ENCODE data around the gene PLCG2.
"Not testable (repeated sequence)": the region's sequence is repeated elsewhere in the genome, so short reads cannot be mapped to it uniquely, and the experiment has no call there.

PLCG2 gene

GRCh38 chr16:81850197-81850944 is 71.3 kb downstream of the PLCG2 start:
- no peak for DNase-seq

DNA sequence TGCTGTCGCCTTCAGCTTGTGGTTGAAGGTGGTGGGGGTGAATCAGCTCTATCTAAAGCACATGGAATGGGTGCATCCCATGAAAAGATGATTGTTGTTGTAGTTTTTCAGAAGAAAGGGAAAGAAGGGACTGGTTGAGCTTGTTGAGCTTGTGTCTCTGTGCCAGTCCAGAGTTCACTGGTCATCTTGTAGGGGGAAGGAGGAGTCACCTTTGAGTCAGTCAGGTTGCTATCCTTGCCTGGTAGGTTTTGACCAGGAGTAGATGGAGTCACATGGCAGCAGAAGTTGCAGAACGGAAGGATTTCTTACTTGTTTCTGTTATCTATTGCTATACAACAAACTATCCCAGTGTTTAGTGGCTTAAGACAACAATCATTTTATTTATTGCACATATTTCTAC is 73.3 kb downstream of the PLCG2 start:
- DNase-seq, result no peak

- DNase-seq, result no peak
Observed at GRCh38 chr16:81855552-81856153, 76.6 kb downstream of the PLCG2 start.

DNA sequence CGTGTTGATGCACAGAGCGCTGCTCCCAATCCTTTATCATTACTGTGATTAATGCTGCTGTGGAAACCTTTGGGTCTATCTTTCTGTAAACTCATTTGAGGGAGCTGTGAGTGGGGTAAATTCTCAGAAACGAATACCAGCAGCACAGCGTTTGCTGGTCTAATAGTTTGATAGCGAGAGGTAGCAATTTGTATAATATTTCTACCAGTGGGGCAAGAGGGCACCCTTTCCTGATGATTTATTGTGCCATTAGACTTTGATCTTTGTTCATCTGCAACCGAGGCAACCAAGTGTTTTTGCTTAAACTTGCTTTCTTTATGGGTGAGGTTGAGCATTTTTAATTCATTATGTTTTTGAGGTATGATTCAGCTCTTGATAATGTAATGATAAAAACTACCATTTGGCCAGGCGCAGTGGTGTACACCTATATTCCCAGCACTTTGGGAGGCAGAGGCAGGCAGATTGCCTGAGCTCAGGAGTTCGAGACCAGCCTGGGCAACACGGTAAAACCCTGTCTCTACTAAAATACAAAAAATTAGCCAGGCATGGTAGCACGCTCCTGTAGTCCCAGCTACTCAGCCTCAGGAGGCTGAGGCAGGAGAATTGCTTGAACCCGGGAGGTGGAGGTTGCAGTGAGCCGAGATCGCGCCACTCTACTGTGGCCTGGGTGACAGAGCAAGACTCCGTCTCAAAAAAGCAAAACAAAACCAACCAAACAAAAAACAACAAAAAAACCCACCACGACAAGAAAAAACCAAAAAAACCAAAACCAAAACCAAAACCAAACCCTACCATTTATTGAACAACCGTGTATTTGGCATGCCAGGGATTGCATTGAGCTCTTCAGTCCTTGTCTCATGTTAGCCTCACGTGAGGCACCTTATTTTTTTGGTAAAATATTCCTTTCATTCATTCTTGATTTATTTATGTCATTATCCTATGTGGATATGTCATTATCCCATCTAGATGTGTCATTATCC is 81.5 kb downstream of the PLCG2 start:
- DNase-seq, result no peak

DNA sequence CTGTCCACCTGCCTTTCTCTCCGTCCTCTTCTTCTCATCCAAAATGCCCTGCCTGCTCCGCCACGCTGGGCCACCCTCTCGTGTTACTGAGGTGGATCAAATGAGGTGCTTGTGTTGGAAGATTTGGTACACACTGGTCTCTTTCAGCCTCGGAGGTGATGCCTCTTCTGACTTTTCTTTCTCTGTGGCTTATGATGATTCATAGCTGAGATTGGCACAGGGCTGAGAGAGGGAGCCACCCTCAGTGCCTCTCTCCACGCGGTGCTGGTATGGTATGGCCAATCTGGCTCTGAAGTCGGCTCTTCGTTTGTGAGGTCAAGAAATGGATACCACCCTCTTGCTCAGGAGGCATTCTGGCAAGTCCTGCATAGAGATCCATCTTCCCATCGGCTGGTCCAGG is 82.4 kb downstream of the PLCG2 start:
- DNase-seq, result no peak

GRCh38 chr16:81861915-81862314 is 82.8 kb downstream of the PLCG2 start:
- DNase-seq, result no peak

- DNase-seq, result no peak
Observed at GRCh38 chr16:81863630-81864352, 84.7 kb downstream of the PLCG2 start.

GRCh38 chr16:81864646-81865382 is 85.7 kb downstream of the PLCG2 start:
- DNase-seq, result no peak

DNA sequence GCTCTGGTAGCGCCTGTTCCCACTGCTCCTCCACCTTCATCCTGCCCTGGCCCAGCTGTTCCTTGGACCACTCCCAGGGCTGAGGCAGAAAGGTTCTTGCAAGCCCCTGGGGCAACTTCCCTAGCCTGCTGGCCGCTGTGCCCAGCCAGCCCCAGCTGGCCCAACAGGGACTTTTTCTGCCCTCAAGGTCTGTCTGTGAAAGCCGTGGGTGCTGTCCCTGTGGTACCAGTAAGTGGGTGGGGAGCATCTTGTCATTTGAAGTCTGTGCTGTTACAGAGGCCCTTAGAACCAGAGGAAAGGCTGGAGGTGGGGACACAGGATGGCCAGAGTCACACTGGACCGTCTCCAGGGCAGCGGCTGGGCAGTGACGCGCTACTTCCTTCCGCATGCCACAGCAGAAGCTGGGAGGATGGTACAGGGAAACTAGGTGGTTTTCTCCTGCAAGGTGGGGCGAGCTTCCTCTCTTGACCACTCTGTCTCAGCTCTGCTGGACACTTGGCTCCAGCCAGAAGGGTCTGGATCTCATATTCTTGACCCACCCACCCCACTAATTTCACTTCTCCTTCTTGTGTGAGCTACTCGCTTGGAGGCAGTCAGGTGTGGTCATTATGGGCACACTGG is 87.8 kb downstream of the PLCG2 start:
- no peak for DNase-seq

DNA sequence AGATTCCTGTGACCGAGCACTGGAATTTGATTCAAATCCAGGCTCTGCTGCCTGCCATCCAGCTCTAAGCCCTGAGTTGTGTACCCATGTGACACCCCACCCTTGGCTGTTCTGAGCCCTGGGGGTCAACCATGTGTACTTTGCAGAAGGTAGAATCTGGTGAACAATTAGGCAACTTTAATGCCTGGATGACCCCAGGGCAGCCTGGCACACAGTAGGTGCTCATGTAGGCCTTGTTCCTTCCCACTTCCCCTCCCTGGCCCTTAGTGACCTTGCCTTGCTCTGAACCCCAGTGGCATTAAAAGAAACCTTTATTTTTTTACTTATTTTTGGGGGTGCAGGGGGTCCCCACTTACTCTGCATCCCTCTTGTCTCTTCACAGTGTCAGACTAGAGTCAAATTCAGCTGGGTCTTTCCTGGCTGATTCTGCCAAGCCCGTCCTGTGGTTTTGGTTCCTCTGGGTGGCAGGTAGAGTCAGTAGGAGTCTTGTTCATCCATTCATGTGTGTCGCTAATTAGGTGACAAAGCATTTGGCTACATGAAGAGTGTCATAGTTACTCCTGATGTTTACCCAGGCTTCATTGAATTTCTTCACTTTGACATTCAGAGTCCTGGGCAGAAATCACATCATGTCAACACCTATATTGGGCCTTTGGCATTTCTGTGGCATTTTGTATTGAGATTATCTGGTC is 89.1 kb downstream of the PLCG2 start:
- no peak for DNase-seq

GRCh38 chr16:81869326-81869725 is 90.2 kb downstream of the PLCG2 start:
- DNase-seq, result no peak

GRCh38 chr16:81873206-81873605 is 94.1 kb downstream of the PLCG2 start:
- DNase-seq, result no peak

- peak; percentile 67 for DNase-seq
Observed at GRCh38 chr16:81873843-81874752, 95.0 kb downstream of the PLCG2 start.

DNA sequence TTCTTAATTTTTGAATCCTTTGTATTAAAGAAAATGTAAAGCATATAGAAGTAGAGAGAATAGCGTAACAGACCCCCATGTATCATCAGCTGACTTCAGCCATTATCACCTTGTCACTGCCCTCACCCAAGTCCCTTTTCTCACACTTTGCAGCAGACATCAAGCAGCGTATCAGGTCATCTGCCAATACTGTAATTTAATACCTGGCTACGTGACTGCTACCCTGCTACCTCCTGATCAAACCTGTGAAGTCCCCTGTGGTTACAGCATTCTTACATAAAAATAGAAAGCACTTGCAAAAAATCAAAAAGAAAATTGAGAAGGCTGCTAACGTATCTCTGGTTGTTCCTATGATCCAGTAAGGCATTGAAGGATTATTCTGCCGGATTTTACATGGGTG is 96.4 kb downstream of the PLCG2 start:
- no peak for DNase-seq

DNA sequence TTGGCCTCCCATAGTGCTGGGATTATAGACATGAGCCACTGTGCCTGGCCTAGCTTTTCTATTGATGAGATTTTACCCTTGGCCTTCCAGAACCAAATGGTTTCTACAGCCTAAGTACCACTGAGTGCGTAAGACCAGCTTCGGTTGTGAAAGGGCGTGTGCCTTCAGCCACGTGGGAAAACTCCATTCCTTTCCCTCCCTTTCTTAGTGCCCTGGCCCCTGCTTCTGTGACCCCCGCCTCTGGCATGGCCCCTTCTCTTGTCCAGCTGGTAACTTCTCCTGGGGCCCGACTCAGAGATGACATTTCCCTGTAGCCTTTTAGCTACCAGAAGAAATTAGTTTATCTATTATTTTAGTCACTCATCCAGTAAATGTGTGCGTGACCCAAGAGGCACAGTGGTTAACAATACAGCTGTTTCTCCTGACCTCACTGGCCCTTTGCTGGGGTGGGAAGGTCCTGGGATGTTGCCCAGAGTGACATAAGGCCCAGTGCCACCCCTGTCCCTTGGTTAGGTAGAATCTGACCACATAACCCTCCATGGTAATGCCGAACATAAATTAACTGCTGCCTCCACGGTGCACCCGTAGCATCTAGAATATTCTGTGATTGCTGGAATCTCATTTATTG is 97.3 kb downstream of the PLCG2 start:
- DNase-seq, result no peak

DNA sequence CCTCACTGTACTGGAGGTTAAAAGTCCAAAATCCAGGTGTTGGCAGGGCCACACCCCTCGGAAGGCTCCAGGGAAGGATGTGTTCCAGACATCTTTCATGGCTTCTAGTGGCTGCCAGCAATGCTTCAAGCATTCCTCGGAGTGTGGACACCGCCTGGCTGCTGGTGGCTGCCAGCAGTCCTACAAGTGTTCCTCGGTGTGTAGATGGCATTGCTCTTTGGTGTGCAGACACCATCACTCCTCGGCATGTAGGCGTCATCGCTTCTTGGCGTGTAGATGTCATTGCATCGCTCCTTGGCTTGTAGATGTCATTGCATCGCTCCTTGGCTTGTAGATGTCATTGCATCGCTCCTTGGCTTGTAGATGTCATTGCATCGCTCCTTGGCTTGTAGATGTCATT is 98.4 kb downstream of the PLCG2 start:
- DNase-seq, result not testable (repeated sequence)

- DNase-seq, result no peak
Observed at GRCh38 chr16:81878529-81878928, 99.4 kb downstream of the PLCG2 start.

- peak; percentile 19 for DNase-seq
Observed at GRCh38 chr16:81879625-81880024, 100.5 kb downstream of the PLCG2 start.

DNA sequence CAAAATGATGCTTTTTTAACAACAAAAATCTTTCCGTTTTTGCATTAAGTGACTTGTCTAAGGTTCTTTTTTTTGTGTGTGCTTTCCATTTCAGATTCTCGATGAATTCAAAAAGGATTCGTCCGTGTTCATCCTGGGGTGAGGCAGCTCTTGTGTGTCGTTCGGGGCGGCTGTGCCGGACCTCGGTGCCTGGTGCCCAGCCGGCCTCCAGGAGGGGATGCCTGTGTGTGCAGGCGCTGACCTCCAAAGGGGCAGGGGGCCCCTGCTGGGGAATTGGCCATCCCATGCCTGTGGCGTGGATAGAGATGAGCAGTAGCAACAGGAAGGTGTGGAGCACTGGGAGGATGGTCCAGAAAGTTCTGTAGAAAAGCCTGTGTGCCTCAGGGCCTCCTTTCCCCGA is 101.7 kb downstream of the PLCG2 start:
- no peak for DNase-seq
